Hepatocyte (in vitro differentiated cells): Measurements from ENCODE around the gene CDH11. TPM values are rescaled to one million over a fixed set of nuclear protein-coding genes. Genes with fewer than 3 reads are reported as not detected.

ENCODE experiments used
- DNase-seq: peaks from one replicate; pipeline ENCODE4 v3.0.0-alpha.2; 2016; ENCODE audit warnings: low spot score
- H2AFZ ChIP-seq: fragments of 200-600 bp; sonication (generic); 2 replicates; pipeline ENCODE4 v1.6.0; 2016; ENCODE audit warnings: antibody characterized with exemption, mild to moderate bottlenecking
- H3K27ac ChIP-seq: fragments of 200-600 bp; sonication (generic); 2 replicates; pipeline ENCODE4 v1.5.1; 2016; ENCODE audit warnings: mild to moderate bottlenecking
- H3K27me3 ChIP-seq: fragments of 200-600 bp; sonication (generic); 2 replicates; pipeline ENCODE4 v1.6.1; 2016
- H3K36me3 ChIP-seq: fragments of 200-600 bp; sonication (generic); replicated peaks from 2 replicates; pipeline ENCODE4 v1.5.1; 2016; ENCODE audit warnings: low read depth; ENCODE audit not compliant: insufficient read depth
- H3K4me1 ChIP-seq: fragments of 200-600 bp; sonication (generic); 2 replicates; pipeline ENCODE4 v1.5.1; 2016; ENCODE audit warnings: mild to moderate bottlenecking, moderate library complexity; ENCODE audit not compliant: insufficient read depth
- H3K4me2 ChIP-seq: fragments of 200-600 bp; sonication (generic); 2 replicates; pipeline ENCODE4 v1.6.0; 2016
- H3K4me3 ChIP-seq: fragments of 200-600 bp; sonication (generic); 2 replicates; pipeline ENCODE4 v1.5.1; 2016; ENCODE audit warnings: mild to moderate bottlenecking
- H3K79me2 ChIP-seq: fragments of 200-600 bp; sonication (generic); 2 replicates; pipeline ENCODE4 v1.6.0; 2017; ENCODE audit warnings: mild to moderate bottlenecking
- H3K9me2 ChIP-seq: fragments of 200-600 bp; sonication (generic); replicated peaks from 2 replicates; pipeline ENCODE4 v1.6.0; 2017; ENCODE audit warnings: mild to moderate bottlenecking; ENCODE audit not compliant: insufficient read depth
- H3K9me3 ChIP-seq: fragments of 200-600 bp; sonication (generic); 2 replicates; pipeline ENCODE4 v1.5.1; 2016; ENCODE audit warnings: low read depth, mild to moderate bottlenecking
- H4K20me1 ChIP-seq: fragments of 200-600 bp; sonication (generic); 2 replicates; pipeline ENCODE4 v1.6.0; 2016; ENCODE audit warnings: mild to moderate bottlenecking; ENCODE audit not compliant: insufficient read depth, poor library complexity, severe bottlenecking
- CTCF ChIP-seq: fragments of 200-600 bp; sonication (generic); IDR thresholded peaks from 2 replicates; pipeline ENCODE4 v1.5.1; 2016; ENCODE audit warnings: antibody characterized with exemption, mild to moderate bottlenecking; ENCODE audit not compliant: poor library complexity
- EZH2 ChIP-seq: fragments of 200-600 bp; sonication (generic); IDR thresholded peaks from 2 replicates; pipeline ENCODE4 v1.6.1; 2016; ENCODE audit warnings: antibody characterized with exemption, mild to moderate bottlenecking, borderline replicate concordance
- EZH2phosphoT487 ChIP-seq: fragments of 200-600 bp; sonication (generic); IDR thresholded peaks from one replicate; pipeline ENCODE4 v1.6.1; 2018; ENCODE audit warnings: antibody characterized with exemption, mild to moderate bottlenecking, low read depth, moderate library complexity; ENCODE audit not compliant: unreplicated experiment, severe bottlenecking
- WGBS: methylation state at CpG from one replicate; pipeline ENCODE4 v1.1.6; 2016; ENCODE audit warnings: low lambda C conversion rate; ENCODE audit errors: missing lambda C conversion rate; 5-methylcytosine and 5-hydroxymethylcytosine counted together
- polyA plus RNA-seq: library from polyadenylated mRNA; unstranded; fragments of >200 nt; fragmentation: Nextera tagmentation; extraction: Ambion mirVana; gene quantifications from 2 replicates; pipeline ENCODE4 v1.2.1, GENCODE V29; 2016
- total RNA-seq: library from RNA; depleted of rRNA; stranded (reverse); fragments of >200 nt; gene quantifications from 2 replicates; pipeline ENCODE4 v1.2.3, GENCODE V29; 2014

The CDH11 gene
- total and polyA plus RNA-seq, 2 experiments from 2014 or later, result 148 to 289 TPM

- H3K27ac ChIP-seq, result no peak overlapping the region
- no peak overlapping the region for H2AFZ ChIP-seq
- no peaks in the 10 kb centered on the region for H3K9me2 ChIP-seq
- no peak overlapping the region for H3K4me2 ChIP-seq
- H3K9me3 ChIP-seq, result no peaks in the 10 kb centered on the region
- H3K27me3 ChIP-seq, result no peaks in the 10 kb centered on the region
- no peaks in the 10 kb centered on the region for H3K4me1 ChIP-seq
- H3K79me2 ChIP-seq, result peaks cover 98% of the 10 kb centered on the region
- TF ChIP-seq EZH2phosphoT487 (no peak), EZH2 (no peak), CTCF (no peak)
- 86% methylated on average over 4 of the region's 4 CpGs for WGBS
- H4K20me1 ChIP-seq, result peaks cover 72% of the 10 kb centered on the region
- no peaks in the 10 kb centered on the region for H3K36me3 ChIP-seq
- DNase-seq, result no peak
- no peak overlapping the region for H3K4me3 ChIP-seq
These were observed 26.0 kb downstream of the CDH11 start for GRCh38 chr16:65095906-65096305.

GRCh38 chr16:65095090-65095728 is 26.7 kb downstream of the CDH11 start:
- no peaks in the 10 kb centered on the region for H3K9me2 ChIP-seq
- no peak for TF ChIP-seq CTCF
- no peak for TF ChIP-seq EZH2
- no peak for TF ChIP-seq EZH2phosphoT487
- H2AFZ ChIP-seq, result no peak overlapping the region
- H4K20me1 ChIP-seq, result peaks cover 77% of the 10 kb centered on the region
- H3K36me3 ChIP-seq, result no peaks in the 10 kb centered on the region
- H3K79me2 ChIP-seq, result peaks cover 100% of the 10 kb centered on the region
- H3K27ac ChIP-seq, result no peak overlapping the region
- WGBS, result 94% methylated on average over 2 of the region's 2 CpGs
- no peak overlapping the region for H3K4me3 ChIP-seq
- H3K27me3 ChIP-seq, result no peaks in the 10 kb centered on the region
- no peak overlapping the region for H3K4me2 ChIP-seq
- H3K9me3 ChIP-seq, result no peaks in the 10 kb centered on the region
- DNase-seq, result no peak
- H3K4me1 ChIP-seq, result no peaks in the 10 kb centered on the region

GRCh38 chr16:65094009-65094408 is 27.9 kb downstream of the CDH11 start:
- no peak overlapping the region for H3K27ac ChIP-seq
- WGBS, result 96% methylated on average over 1 of the region's 1 CpG

More at GRCh38 chr16:65094009-65094408, 27.9 kb downstream of the CDH11 start:
- H3K79me2 ChIP-seq, result peaks cover 100% of the 10 kb centered on the region
- H3K4me3 ChIP-seq, result no peak overlapping the region
- DNase-seq, result no peak
- H3K36me3 ChIP-seq, result no peaks in the 10 kb centered on the region
- H3K9me2 ChIP-seq, result no peaks in the 10 kb centered on the region
- no peak overlapping the region for H3K4me2 ChIP-seq
- H3K27me3 ChIP-seq, result no peaks in the 10 kb centered on the region
- H2AFZ ChIP-seq, result no peak overlapping the region
- no peaks in the 10 kb centered on the region for H3K4me1 ChIP-seq
- no peaks in the 10 kb centered on the region for H3K9me3 ChIP-seq
- TF ChIP-seq EZH2 (no peak), EZH2phosphoT487 (no peak), CTCF (no peak)
- peaks cover 80% of the 10 kb centered on the region for H4K20me1 ChIP-seq
